Ovary (tissue), 3 donors: ENCODE results near the gene GFER.

Experiments
- CTCF ChIP-seq, 3 donors: fragments of 450-650 bp in 2 of 3; fragments of 200-600 bp in 1 of 3; IDR thresholded peaks; one replicate each; pipeline versions ENCODE4 v1.5.1 to v1.8.0; 2016 to 2022; ENCODE audit warnings: antibody characterized with exemption in 3 of 3, mild to moderate bottlenecking in 1 of 3
- EP300 ChIP-seq: sonication (generic); formaldehyde crosslinking; IDR thresholded peaks from one replicate; pipeline ENCODE4 v1.6.1; 2017; ENCODE audit warnings: antibody characterized with exemption
- POLR2A ChIP-seq: fragments of 450-650 bp; IDR thresholded peaks from one replicate; pipeline ENCODE4 v1.6.1; 2017; ENCODE audit warnings: antibody characterized with exemption, mild to moderate bottlenecking, moderate library complexity
- donor health status: DM: no; HTN: no; CAD: no.

GRCh38 chr16:1993731-1994131, 9.7 kb downstream of the GFER start:
- TF ChIP-seq POLR2A (no peak), CTCF (IDR thresholded peaks at IDR 0.05) (no peak), EP300 (no peak)
